RCC 7860 (cell line): ENCODE data around the gene ANXA6.
"Not testable (repeated sequence)": the region's sequence is repeated elsewhere in the genome, so short reads cannot be mapped to it uniquely, and the experiment has no call there.

ENCODE experiments used
- DNase-seq: peaks from one replicate; pipeline ENCODE4 v3.0.0-alpha.2; 2015; ENCODE audit warnings: low spot score
- FAIRE-seq: peaks from 2 replicates; lab custom pipeline; 2012; peaks lifted over from hg19 to GRCh38; lab: Jason Lieb, UNC

The ANXA6 gene

GRCh38 chr5:151181818-151182523 lies 24.4 kb upstream of the ANXA6 start:
- FAIRE-seq (no peak), DNase-seq (no peak)

GRCh38 chr5:151180291-151180690 lies 22.7 kb upstream of the ANXA6 start:
- FAIRE-seq (no peak), DNase-seq (no peak)

- no peak for DNase-seq
- no peak for FAIRE-seq
Measured at GRCh38 chr5:151179489-151179840, 21.9 kb upstream of the ANXA6 start.

GRCh38 chr5:151178777-151179488 lies 21.4 kb upstream of the ANXA6 start:
- DNase-seq (no peak), FAIRE-seq (no peak)

GRCh38 chr5:151178372-151178771 lies 20.8 kb upstream of the ANXA6 start:
- DNase-seq: no peak
- FAIRE-seq: no peak

- not testable (repeated sequence) for FAIRE-seq, DNase-seq
Measured at GRCh38 chr5:151176268-151176667, 18.7 kb upstream of the ANXA6 start.

- no peak for FAIRE-seq
- no peak for DNase-seq
Measured at GRCh38 chr5:151174612-151175101, 17.1 kb upstream of the ANXA6 start.

GRCh38 chr5:151173711-151174611 lies 16.4 kb upstream of the ANXA6 start:
- no peak for DNase-seq
- FAIRE-seq: no peak

GRCh38 chr5:151171529-151171928 lies 13.9 kb upstream of the ANXA6 start:
- FAIRE-seq (no peak), DNase-seq (no peak)

- FAIRE-seq (no peak), DNase-seq (no peak)
Measured at GRCh38 chr5:151168602-151169344, 11.2 kb upstream of the ANXA6 start.

- DNase-seq (no peak), FAIRE-seq (no peak)
Measured at GRCh38 chr5:151167022-151167421, 9.4 kb upstream of the ANXA6 start.

GRCh38 chr5:151164687-151165392 lies 7.3 kb upstream of the ANXA6 start:
- FAIRE-seq (peak; percentile 45), DNase-seq (peak; percentile 56)

GRCh38 chr5:151162776-151163175 lies 5.2 kb upstream of the ANXA6 start:
- DNase-seq (no peak), FAIRE-seq (no peak)

GRCh38 chr5:151159649-151160373 lies 2.2 kb upstream of the ANXA6 start:
- no peak for DNase-seq
- FAIRE-seq: no peak

- FAIRE-seq (no peak), DNase-seq (peak; percentile 37)
Measured at GRCh38 chr5:151158287-151158661, 695 bp upstream of the ANXA6 start.

GRCh38 chr5:151156507-151157420 lies 815 bp downstream of the ANXA6 start:
- FAIRE-seq: no peak
- no peak for DNase-seq

GRCh38 chr5:151155775-151156506 lies 1.6 kb downstream of the ANXA6 start:
- DNase-seq (peak; percentile 45), FAIRE-seq (no peak)
